AG04450 (cell line): ENCODE data around the gene A3GALT2. TPM values are rescaled to one million over a fixed set of nuclear protein-coding genes. Genes with fewer than 3 reads are reported as not detected.

Experiments
- CTCF ChIA-PET: fragments of 300-600, 350-600 bp; formaldehyde crosslinking; extraction: SDS; loops from one replicate; lab custom pipeline; 2022; ENCODE audit warnings: antibody characterized with exemption, inconsistent platforms; lab: Charles Lee
- POLR2A ChIA-PET: fragments of 350-600 bp; formaldehyde crosslinking; extraction: SDS; loops from one replicate; lab custom pipeline; 2021; ENCODE audit warnings: antibody characterized with exemption, inconsistent platforms; lab: Yijun Ruan, JAX
- DNase-seq: peaks from one replicate; pipeline ENCODE4 v3.0.0-alpha.2; 2011; ENCODE audit warnings: low read depth, low spot score
- H3K27ac ChIP-seq: one replicate; pipeline ENCODE4 v1.5.1; 2012; ENCODE audit warnings: low read depth, low read length, control low read depth
- H3K27me3 ChIP-seq: one replicate; pipeline ENCODE4 v1.6.0; 2012; ENCODE audit warnings: low read length; ENCODE audit not compliant: control insufficient read depth, insufficient read depth
- H3K4me3 ChIP-seq: 2 replicates; pipeline ENCODE4 v1.5.1; 2011; ENCODE audit warnings: mild to moderate bottlenecking, low read depth, low read length, control low read depth
- H3K9me3 ChIP-seq: 2 replicates; pipeline ENCODE4 v1.5.1; 2012; ENCODE audit warnings: low read length; ENCODE audit not compliant: control insufficient read depth, insufficient read depth
- CTCF ChIP-seq: IDR thresholded peaks from 2 replicates; pipeline ENCODE4 v1.5.1; 2011; ENCODE audit warnings: low read depth, low read length, control low read depth, inconsistent platforms
- polyA plus RNA-seq: library from polyadenylated mRNA; depleted of rRNA; stranded (reverse); fragments of >200 nt; gene quantifications from 2 replicates; pipeline ENCODE4 v1.2.3, GENCODE V29; 2011

A3GALT2 gene
- polyA plus RNA-seq, 1 experiment = not detected

- POLR2A ChIA-PET = no interaction called here
- DNase-seq = no peak
- CTCF ChIA-PET = interaction anchor here (0.5 to 4.8 kb wide), 2 partner anchors 9 to 767 kb away, joined by 6 to 26 read pairs; no protein-coding TSS in a partner anchor
- Histone ChIP-seq H3K27ac (no peak overlapping the region), H3K4me3 (no peak overlapping the region), H3K27me3 (no peaks in the 10 kb centered on the region), H3K9me3 (no peaks in the 10 kb centered on the region; the same call in 1 of the 2 replicates)
- no peak for TF ChIP-seq CTCF
Observed at GRCh38 chr1:33287317-33287716, 33.6 kb downstream of the A3GALT2 start.

GRCh38 chr1:33286451-33287185, 34.3 kb downstream of the A3GALT2 start:
- DNase-seq = no peak
- ChIA-PET CTCF (interaction anchor here (0.5 to 4.8 kb wide), 2 partner anchors 9 to 766 kb away, joined by 6 to 26 read pairs; no protein-coding TSS in a partner anchor), POLR2A (no interaction called here)
- Histone ChIP-seq H3K27me3 (no peaks in the 10 kb centered on the region), H3K4me3 (no peak overlapping the region), H3K9me3 (no peaks in the 10 kb centered on the region; the same call in 1 of the 2 replicates), H3K27ac (no peak overlapping the region)
- no peak for TF ChIP-seq CTCF

- no peak for DNase-seq
- H3K4me3 ChIP-seq = no peak overlapping the region
- CTCF ChIA-PET = interaction anchor here (0.7 to 4.8 kb wide), 3 partner anchors 12 to 1190 kb away, joined by 3 to 26 read pairs (median 3); no protein-coding TSS in a partner anchor
- no peak overlapping the region for H3K27ac ChIP-seq
- POLR2A ChIA-PET = no interaction called here
- no peaks in the 10 kb centered on the region; the same call in 1 of the 2 replicates for H3K9me3 ChIP-seq
- TF ChIP-seq CTCF = no peak
- H3K27me3 ChIP-seq = no peaks in the 10 kb centered on the region
Observed at GRCh38 chr1:33284049-33284448, 36.8 kb downstream of the A3GALT2 start.

- H3K9me3 ChIP-seq = no peaks in the 10 kb centered on the region; the same call in 1 of the 2 replicates
- ChIA-PET CTCF (interaction anchor here (1.0 to 4.8 kb wide), 2 partner anchors 13 kb away, joined by 3 to 26 read pairs; no protein-coding TSS in a partner anchor), POLR2A (no interaction called here)
- TF ChIP-seq CTCF = no peak
- DNase-seq = no peak
- H3K27ac ChIP-seq = no peak overlapping the region
- no peak overlapping the region for H3K4me3 ChIP-seq
- H3K27me3 ChIP-seq = no peaks in the 10 kb centered on the region
Observed at GRCh38 chr1:33282791-33283190, 38.1 kb downstream of the A3GALT2 start.
